ENCODE results near the gene SOX12. TPM values are rescaled to one million over a fixed set of nuclear protein-coding genes. Genes with fewer than 3 reads are reported as not detected.
A peak's percentile ranks its signal among the peaks of the same experiment; 100 is the strongest.

SOX12 gene
- total RNA-seq (2012; rRNA removed): 3.3 and 4.2 TPM in 2 replicates

- peaks cover 27% of the 10 kb centered on the region for H3K4me1 ChIP-seq (ENCODE audit: control insufficient read depth, insufficient read depth, low read length)
- H3K27me3 ChIP-seq (ENCODE audit: control insufficient read depth, insufficient read depth, low read length): no peaks in the 10 kb centered on the region
- H3K9me3 ChIP-seq (replicated peaks; ENCODE audit: low read length): no peaks in the 10 kb centered on the region
- peak within 1 kb of the TSS; percentile 79 for H3K9ac ChIP-seq (ENCODE audit: low read depth, low read length)
- peak within 1 kb of the TSS; percentile 88 for H3K4me2 ChIP-seq (ENCODE audit: low read length)
- H3K36me3 ChIP-seq (ENCODE audit: insufficient read depth, low read length): no peaks in the 10 kb centered on the region
- H3K4me3 ChIP-seq (ENCODE audit: low read length): peak within 1 kb of the TSS; percentile 81
These were observed at the start of gene SOX12 for GRCh38 chr20:325045-325888. SOX12 (plus strand) TSS chr20:325552; CDS start chr20:325925, 373 bp downstream.

GRCh38 chr20:275791-276190 is 49.6 kb upstream of the SOX12 start:
- no peak overlapping the region for H3K4me2 ChIP-seq (ENCODE audit: low read length)
- H3K9ac ChIP-seq (ENCODE audit: low read depth, low read length): no peak overlapping the region
- H3K4me1 ChIP-seq (ENCODE audit: control insufficient read depth, insufficient read depth, low read length): no peaks in the 10 kb centered on the region
- no peak overlapping the region for H3K4me3 ChIP-seq (ENCODE audit: low read length)
- H3K9me3 ChIP-seq (replicated peaks; ENCODE audit: low read length): no peaks in the 10 kb centered on the region
- H3K27me3 ChIP-seq (ENCODE audit: control insufficient read depth, insufficient read depth, low read length): no peaks in the 10 kb centered on the region
- H3K36me3 ChIP-seq (ENCODE audit: insufficient read depth, low read length): peaks cover 3% of the 10 kb centered on the region

GRCh38 chr20:276620-277495 is 48.5 kb upstream of the SOX12 start:
- Histone ChIP-seq H3K27me3 (ENCODE audit: control insufficient read depth, insufficient read depth, low read length) (no peaks in the 10 kb centered on the region), H3K9ac (ENCODE audit: low read depth, low read length) (no peak overlapping the region), H3K36me3 (ENCODE audit: insufficient read depth, low read length) (peaks cover 3% of the 10 kb centered on the region), H3K4me1 (ENCODE audit: control insufficient read depth, insufficient read depth, low read length) (no peaks in the 10 kb centered on the region), H3K4me2 (ENCODE audit: low read length) (no peak overlapping the region), H3K4me3 (ENCODE audit: low read length) (no peak overlapping the region), H3K9me3 (replicated peaks; ENCODE audit: low read length) (no peaks in the 10 kb centered on the region)

GRCh38 chr20:277496-277781 is 47.9 kb upstream of the SOX12 start:
- Histone ChIP-seq H3K9ac (ENCODE audit: low read depth, low read length) (no peak overlapping the region), H3K36me3 (ENCODE audit: insufficient read depth, low read length) (peaks cover 3% of the 10 kb centered on the region), H3K4me2 (ENCODE audit: low read length) (no peak overlapping the region), H3K27me3 (ENCODE audit: control insufficient read depth, insufficient read depth, low read length) (no peaks in the 10 kb centered on the region), H3K9me3 (replicated peaks; ENCODE audit: low read length) (no peaks in the 10 kb centered on the region), H3K4me1 (ENCODE audit: control insufficient read depth, insufficient read depth, low read length) (no peaks in the 10 kb centered on the region), H3K4me3 (ENCODE audit: low read length) (no peak overlapping the region)

GRCh38 chr20:278181-278580 is 47.2 kb upstream of the SOX12 start:
- no peaks in the 10 kb centered on the region for H3K9me3 ChIP-seq (replicated peaks; ENCODE audit: low read length)
- H3K9ac ChIP-seq (ENCODE audit: low read depth, low read length): no peak overlapping the region
- H3K4me2 ChIP-seq (ENCODE audit: low read length): no peak overlapping the region
- H3K4me3 ChIP-seq (ENCODE audit: low read length): no peak overlapping the region
- H3K27me3 ChIP-seq (ENCODE audit: control insufficient read depth, insufficient read depth, low read length): no peaks in the 10 kb centered on the region
- H3K4me1 ChIP-seq (ENCODE audit: control insufficient read depth, insufficient read depth, low read length): no peaks in the 10 kb centered on the region
- peaks cover 3% of the 10 kb centered on the region for H3K36me3 ChIP-seq (ENCODE audit: insufficient read depth, low read length)

GRCh38 chr20:278607-279571 is 46.5 kb upstream of the SOX12 start:
- H3K4me1 ChIP-seq (ENCODE audit: control insufficient read depth, insufficient read depth, low read length): no peaks in the 10 kb centered on the region
- no peaks in the 10 kb centered on the region for H3K27me3 ChIP-seq (ENCODE audit: control insufficient read depth, insufficient read depth, low read length)
- peaks cover 3% of the 10 kb centered on the region for H3K36me3 ChIP-seq (ENCODE audit: insufficient read depth, low read length)
- H3K9me3 ChIP-seq (replicated peaks; ENCODE audit: low read length): no peaks in the 10 kb centered on the region
- H3K4me3 ChIP-seq (ENCODE audit: low read length): no peak overlapping the region
- peak overlapping the region; percentile 56 for H3K4me2 ChIP-seq (ENCODE audit: low read length)
- H3K9ac ChIP-seq (ENCODE audit: low read depth, low read length): no peak overlapping the region

GRCh38 chr20:284172-284571 is 41.2 kb upstream of the SOX12 start:
- Histone ChIP-seq H3K4me2 (ENCODE audit: low read length) (no peak overlapping the region), H3K9ac (ENCODE audit: low read depth, low read length) (no peak overlapping the region), H3K4me3 (ENCODE audit: low read length) (no peak overlapping the region), H3K9me3 (replicated peaks; ENCODE audit: low read length) (no peaks in the 10 kb centered on the region), H3K27me3 (ENCODE audit: control insufficient read depth, insufficient read depth, low read length) (no peaks in the 10 kb centered on the region), H3K4me1 (ENCODE audit: control insufficient read depth, insufficient read depth, low read length) (no peaks in the 10 kb centered on the region), H3K36me3 (ENCODE audit: insufficient read depth, low read length) (no peaks in the 10 kb centered on the region)

DNA sequence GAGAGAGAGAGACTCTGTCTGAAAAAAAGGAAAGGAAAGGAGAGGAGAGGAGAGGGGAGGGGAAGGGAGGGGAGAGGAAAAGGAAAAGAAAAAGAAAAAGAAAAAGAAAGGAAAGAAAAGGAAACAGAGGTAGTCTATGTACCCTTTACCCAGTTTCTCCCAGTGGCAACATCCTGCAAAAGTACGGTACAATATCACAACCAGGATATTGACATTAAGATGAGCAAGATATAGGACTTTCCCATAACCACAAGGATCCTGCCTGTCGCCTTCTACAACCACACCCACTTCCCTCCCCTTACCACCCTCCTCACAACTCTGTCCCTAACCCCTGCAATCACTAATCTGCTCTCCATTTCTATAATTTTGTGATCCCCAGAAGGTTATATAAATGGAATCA is 38.8 kb upstream of the SOX12 start:
- H3K36me3 ChIP-seq (ENCODE audit: insufficient read depth, low read length): no peaks in the 10 kb centered on the region
- no peaks in the 10 kb centered on the region for H3K27me3 ChIP-seq (ENCODE audit: control insufficient read depth, insufficient read depth, low read length)
- peaks cover 17% of the 10 kb centered on the region for H3K4me1 ChIP-seq (ENCODE audit: control insufficient read depth, insufficient read depth, low read length)
- H3K9ac ChIP-seq (ENCODE audit: low read depth, low read length): no peak overlapping the region
- H3K4me3 ChIP-seq (ENCODE audit: low read length): no peak overlapping the region
- no peak overlapping the region for H3K4me2 ChIP-seq (ENCODE audit: low read length)
- no peaks in the 10 kb centered on the region for H3K9me3 ChIP-seq (replicated peaks; ENCODE audit: low read length)

GRCh38 chr20:288956-289692 is 36.2 kb upstream of the SOX12 start:
- peak overlapping the region; percentile 92 for H3K4me3 ChIP-seq (ENCODE audit: low read length)
- peaks cover 21% of the 10 kb centered on the region for H3K4me1 ChIP-seq (ENCODE audit: control insufficient read depth, insufficient read depth, low read length)
- H3K9ac ChIP-seq (ENCODE audit: low read depth, low read length): no peak overlapping the region

DNA sequence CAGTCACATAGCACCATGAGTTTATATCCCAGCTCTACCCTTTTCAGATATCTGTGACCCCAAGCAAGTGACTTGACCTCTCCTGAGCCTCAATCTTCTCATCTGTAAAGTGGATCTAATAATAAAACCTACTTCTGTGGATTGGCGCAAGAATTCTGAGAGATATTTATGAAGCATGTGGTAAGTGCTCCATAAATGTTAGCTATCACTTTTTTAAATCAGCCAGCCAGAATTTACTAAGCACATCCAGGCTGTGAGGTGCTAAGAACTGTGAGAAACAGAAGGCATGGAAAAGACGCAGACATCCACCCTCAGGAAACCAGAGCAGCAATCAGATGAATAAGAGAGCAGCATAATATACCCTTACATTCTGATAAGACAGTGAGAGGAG is 35.7 kb upstream of the SOX12 start:
- Histone ChIP-seq H3K4me2 (ENCODE audit: low read length) (peak overlapping the region; percentile 88), H3K36me3 (ENCODE audit: insufficient read depth, low read length) (no peaks in the 10 kb centered on the region), H3K9me3 (replicated peaks; ENCODE audit: low read length) (no peaks in the 10 kb centered on the region), H3K27me3 (ENCODE audit: control insufficient read depth, insufficient read depth, low read length) (no peaks in the 10 kb centered on the region), H3K4me3 (ENCODE audit: low read length) (peak overlapping the region; percentile 92), H3K9ac (ENCODE audit: low read depth, low read length) (peak overlapping the region; percentile 87), H3K4me1 (ENCODE audit: control insufficient read depth, insufficient read depth, low read length) (peaks cover 21% of the 10 kb centered on the region)

More at GRCh38 chr20:288956-289692, 36.2 kb upstream of the SOX12 start:
- H3K9me3 ChIP-seq (replicated peaks; ENCODE audit: low read length): no peaks in the 10 kb centered on the region
- H3K4me2 ChIP-seq (ENCODE audit: low read length): peak overlapping the region; percentile 88
- H3K36me3 ChIP-seq (ENCODE audit: insufficient read depth, low read length): no peaks in the 10 kb centered on the region
- no peaks in the 10 kb centered on the region for H3K27me3 ChIP-seq (ENCODE audit: control insufficient read depth, insufficient read depth, low read length)

All from skeletal muscle satellite cell (primary cell).